GM19023 (cell line): ENCODE results near the gene CLN3.
"Not testable (repeated sequence)": the region's sequence is repeated elsewhere in the genome, so short reads cannot be mapped to it uniquely, and the experiment has no call there.

Experiments
- ATAC-seq: cut with Tn5 transposase; IDR thresholded peaks from one replicate; pipeline ENCODE4 v1.9.1; 2021; ENCODE audit warnings: mild to moderate bottlenecking, moderate library complexity; ENCODE audit not compliant: unreplicated experiment

The CLN3 gene

DNA sequence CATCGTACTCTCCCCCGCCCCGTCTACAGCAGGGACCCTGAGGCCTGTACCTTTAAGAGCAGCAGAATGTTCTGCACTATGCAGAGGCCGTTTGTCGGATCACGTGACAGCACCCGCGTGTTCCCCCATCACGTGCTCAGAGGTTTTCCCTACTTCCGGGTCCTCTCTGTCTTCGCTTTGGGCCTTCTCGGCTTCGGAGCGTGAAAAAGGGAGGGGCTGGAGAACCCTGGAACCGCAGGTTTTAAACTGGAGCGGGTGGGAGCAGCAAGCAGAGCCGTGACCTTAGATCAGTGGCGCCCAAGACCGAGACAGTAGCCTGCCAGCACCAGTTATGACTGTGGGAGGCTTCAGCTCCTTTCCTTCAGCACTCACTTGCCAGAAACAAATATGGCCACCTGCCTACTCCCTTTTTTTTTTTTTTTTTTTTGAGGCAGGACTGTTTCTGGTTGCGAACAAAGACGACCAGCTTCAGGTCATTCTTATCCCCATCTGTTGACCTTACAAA is at the start of gene CLN3:
TSS of gene CLN3 (minus strand) at position 105 of the 505 bp plus-strand sequence. CDS start 315 bp downstream, outside the sequence.
- peak; percentile 69 for ATAC-seq

DNA sequence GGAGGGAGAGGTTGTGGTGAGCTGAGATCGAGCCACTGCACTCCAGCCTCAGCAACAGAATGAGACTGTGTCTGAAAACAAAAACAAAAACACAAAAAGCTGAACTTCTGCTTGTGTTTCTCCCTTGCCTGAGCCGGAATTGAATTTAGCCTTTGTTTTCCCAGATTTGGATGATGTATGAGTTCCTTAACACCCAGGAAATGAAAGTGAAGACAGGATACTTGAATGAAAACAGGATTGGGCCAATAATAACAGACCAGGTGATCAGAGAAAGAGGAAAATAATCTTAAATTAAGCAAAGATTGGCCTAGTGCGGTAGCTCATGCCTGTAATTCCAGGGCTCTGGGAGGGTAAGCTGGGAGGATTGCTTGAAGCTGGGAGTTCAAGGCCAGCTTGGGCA is 48.5 kb upstream of the CLN3 start:
- ATAC-seq, result no peak

DNA sequence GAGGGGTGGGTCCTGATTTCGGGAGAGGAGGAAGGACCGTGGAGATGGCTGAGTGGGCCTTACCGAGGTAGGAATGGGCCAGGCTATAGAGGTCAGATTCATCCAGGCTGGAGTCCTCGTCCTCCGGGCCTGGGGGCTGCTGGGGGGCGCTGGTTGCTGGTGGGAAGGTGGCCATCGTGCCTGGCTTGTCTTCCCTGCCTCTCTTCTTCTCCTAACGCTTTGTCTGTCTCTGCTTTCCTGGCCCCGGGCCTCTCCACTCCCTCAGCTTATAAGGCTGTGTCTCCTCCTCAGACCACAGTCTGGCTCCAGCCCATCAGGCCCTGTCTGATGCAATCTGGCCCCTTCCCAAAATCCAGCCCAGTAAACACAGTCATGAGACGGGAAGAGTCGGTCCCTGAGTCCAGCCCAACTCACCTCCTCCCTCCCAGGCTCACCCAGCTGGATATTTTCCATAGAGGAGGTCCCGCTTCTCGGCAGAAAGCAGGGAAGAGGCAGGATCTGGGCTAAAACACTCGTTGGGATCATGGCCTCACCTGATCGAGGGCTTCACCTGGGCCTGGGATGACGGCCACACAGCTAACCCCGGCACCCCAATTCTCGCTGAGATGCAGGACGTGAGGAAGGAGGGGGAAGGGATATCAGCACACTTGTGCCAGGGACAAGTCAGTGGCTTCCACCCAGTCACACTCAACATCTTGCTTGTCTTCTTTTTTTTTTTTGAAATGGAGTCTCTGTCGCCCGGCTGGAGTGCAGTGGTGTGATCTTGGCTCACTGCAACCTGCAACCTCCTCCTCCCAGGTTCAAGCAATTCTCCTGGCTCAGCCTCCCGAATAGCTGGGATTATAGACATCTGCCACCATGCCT is 47.1 kb upstream of the CLN3 start, which contains the start of gene NUPR1:
TSS of gene NUPR1 (minus strand) at position 242 of the 864 bp plus-strand sequence. CDS start at position 175, 67 bp downstream.
- no peak for ATAC-seq

DNA sequence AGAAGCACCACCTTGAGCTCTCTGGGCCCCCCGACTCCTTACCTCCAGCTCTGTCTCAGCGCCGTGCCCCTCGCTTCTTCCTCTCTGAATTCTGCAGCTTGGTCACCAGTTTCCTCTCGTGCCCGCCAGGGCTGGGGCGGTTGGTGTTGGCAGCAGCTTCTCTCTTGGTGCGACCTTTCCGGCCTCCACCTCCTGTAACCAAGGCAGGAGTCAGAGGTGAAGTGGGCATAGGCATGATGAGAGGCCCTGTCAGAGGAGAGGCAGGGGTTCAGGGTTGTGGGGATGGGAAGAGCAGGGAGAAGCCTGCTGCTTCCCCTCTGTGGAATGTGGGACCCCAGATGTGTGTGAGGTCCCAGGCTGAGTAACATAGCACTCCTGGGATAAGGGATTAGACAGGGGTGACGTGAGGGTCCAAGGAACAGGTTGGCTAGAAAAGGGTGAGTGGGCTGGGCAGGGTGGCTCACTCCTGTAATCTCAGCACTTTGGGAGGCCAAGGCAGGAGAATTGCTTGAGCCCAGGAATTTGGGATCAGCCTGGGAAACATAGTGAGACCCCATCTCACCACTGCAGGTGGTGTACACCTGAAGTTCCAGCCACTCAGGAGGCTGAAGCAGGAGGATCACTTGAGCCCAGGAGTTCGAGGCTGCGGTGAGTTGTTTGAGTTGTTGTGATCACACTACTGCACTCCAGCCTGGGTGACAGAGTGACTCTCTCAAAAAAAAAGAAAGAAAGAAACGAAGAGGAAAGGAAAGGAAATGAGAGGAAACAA is 46.3 kb upstream of the CLN3 start:
- ATAC-seq, result no peak

DNA sequence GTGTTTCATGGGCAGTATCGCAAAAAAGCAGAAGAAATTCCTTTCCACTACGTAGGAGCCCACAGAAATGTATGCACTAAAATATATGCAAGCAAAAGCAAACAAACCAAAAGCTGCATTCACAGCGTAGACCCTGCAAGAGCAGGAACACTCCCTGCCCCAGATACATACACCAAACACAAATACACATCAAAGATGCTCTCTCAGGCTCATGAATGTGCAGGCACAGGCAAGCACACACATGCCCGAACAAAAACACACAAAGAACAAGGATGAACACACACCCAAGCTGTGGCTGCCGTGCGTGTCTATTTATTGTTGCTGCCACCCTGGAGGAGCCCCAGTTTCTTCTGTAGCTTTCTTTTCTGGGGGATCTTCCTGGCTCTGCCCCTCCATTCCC is 45.2 kb upstream of the CLN3 start:
- no peak for ATAC-seq

DNA sequence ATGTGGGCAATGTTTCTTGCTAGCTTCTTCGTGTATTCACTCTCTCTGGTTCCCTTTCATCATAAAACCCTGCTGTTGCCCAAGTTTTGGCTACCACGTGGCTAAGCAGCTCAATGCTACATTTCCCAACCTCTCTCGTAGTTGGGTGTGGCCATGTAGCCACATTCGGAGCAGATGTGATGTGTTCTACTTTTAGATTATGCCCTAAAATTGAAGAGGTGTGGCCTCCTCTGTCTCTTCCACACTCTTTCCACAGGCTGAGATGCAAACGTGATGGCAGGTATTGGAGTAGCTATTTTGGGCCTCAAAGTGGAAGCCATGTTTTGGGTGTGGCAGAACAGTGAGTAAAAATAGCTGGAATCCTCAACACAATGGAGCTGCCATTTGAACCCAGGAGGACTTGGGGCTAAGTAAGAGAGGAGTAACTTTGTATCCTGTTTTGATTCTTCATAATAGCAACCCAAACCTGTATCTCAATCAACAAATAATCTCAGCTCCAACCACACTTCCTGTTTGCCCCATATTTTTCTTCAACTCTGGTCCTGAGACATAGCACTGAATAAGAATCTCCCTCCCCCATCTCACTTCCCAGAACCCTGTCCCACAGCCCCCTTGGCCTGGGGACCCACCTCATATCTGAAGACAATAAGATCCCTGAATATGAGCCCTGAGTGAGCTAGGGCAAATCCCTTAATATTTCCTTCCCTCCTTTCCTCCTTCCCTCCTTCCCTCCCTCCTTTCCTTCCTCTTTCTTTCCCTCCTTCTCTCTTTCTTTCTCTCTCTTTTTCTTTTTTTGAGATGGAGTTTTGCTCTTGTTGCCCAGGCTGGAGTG is 42.9 kb upstream of the CLN3 start:
- ATAC-seq, result no peak

DNA sequence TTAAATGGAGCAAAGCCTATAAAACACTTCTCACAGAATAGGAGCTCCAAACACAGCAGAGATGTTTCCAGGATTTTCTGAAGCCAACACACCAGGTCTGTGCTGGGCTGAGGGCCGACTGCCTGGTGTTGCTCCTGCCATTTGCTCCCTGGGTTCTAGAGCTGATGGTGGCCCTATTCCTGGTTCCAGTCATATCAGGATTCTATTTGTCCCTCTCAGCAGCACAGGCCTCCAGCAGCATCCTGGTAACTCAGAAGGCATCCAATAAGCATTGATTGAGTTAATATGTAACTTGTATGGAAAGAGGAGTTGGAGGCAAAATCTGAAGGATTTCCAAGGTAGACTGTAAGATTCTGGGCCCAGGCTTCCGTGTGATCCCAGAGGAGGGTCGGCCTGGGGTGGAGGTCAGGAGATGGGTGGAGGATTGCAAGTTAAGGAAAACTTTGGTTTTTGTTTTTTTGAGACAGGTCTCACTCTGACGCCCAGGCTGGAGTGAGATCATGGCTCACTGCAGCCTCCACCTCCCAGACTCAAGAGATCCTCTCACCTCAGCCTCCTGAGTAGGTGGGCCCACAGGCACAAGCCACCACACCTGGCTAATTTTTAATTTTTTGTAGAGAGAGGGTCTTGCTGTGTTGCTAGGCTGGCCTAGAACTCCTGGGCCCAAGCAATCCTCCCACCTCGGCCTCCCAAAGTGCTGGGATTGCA is 41.2 kb upstream of the CLN3 start:
- ATAC-seq, result no peak

DNA sequence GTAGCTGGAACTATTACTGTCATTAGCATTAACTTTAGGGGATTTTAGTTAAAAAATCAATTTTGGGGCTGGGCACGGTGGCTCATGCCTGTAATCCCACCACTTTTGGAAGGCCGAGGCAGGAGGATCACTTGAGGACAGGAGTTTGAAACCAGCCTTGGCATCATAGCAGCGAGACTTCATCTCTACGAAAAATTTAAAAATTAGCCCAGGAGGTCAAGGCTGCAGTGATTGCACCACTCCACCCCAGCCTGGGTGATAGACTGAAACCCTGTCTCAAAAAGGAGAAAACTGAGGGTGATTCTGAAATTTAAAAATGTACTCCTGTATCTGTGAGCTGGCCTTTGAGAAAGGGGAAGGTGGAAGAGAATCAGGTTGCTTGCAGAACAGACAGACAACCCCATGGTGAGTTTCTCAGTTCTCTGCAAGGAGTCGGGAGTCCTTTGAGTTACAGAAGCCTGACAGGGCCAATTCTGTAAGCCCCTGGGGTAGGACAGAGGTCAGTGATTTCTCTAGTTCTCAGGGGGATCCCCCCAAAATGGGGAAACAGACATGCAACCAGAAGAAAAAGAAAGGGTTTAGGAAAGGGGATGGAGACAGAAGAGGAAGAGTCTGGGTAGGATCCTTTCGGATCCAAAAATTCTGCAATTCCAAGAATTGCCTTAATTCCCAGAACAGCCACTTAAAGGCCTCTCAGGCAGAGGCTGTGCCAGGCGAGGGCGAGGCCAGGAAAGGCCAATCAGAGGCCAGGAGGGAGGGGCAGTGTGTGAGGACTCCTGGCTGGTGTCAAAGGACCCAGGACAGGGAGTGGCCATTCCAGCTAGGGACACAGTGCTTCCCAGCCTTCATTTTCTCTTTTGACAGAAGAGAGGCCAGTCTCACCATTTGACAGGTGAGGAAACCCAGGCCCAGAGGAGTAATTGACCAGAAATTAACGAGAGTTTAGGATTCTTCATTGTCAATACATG is 40.2 kb upstream of the CLN3 start:
- no peak for ATAC-seq

DNA sequence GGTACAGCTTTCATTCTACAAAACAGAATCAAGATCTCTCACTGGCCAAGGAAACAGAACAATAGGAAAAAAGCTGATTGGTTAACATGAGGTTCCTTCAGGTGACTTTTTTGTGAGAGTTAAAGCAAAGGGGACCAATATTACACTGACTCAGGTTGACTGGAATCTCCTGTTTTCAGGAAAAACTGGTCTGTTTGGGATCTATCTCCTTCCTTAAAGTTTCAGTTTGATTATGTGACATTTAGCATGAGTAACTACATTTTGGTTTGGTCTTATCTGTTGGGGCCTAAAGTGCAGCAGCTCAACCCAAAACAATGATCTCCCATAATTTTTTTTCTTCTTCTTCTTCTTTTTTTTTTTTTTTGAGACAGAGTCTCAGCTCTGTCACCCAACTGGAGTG is 37.2 kb upstream of the CLN3 start:
- ATAC-seq, result no peak

DNA sequence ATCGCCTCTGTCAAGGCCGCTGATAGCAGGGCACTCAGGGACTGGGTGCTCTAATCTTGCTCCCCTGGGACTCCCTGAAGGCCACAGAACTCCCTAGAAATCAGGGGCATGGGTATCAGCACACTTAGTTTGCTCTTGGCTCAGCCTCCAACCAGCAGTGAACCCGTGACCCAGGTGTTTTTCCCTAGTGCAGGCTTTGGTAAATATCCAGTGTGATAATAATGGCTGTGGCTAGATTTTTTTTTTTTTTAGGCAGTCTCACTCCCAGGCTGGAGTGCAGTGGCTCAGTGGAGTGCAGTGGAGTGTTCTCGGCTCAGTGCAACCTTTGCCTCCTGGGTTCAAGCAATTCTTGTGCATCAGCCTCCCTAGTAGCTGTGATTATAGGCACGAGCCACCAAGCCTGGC is 36.6 kb upstream of the CLN3 start:
- no peak for ATAC-seq

DNA sequence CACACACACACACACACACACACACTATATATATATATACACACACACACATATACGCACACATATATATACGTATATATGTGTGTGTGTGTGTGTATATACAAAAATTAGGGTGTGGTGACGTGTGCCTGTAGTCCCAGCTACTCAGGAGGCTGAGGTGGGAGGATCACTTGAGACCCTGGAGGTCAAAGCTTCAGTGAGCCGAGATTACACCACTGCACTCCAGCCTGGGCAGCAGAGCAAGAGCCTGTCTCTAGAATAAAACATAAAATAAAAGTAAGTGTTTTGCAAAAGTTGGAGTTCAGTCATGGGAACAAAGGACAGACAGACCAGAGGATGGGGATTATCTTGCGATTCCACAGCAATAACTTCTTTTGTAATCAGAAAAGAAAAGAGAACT is 36.1 kb upstream of the CLN3 start:
- no peak for ATAC-seq

DNA sequence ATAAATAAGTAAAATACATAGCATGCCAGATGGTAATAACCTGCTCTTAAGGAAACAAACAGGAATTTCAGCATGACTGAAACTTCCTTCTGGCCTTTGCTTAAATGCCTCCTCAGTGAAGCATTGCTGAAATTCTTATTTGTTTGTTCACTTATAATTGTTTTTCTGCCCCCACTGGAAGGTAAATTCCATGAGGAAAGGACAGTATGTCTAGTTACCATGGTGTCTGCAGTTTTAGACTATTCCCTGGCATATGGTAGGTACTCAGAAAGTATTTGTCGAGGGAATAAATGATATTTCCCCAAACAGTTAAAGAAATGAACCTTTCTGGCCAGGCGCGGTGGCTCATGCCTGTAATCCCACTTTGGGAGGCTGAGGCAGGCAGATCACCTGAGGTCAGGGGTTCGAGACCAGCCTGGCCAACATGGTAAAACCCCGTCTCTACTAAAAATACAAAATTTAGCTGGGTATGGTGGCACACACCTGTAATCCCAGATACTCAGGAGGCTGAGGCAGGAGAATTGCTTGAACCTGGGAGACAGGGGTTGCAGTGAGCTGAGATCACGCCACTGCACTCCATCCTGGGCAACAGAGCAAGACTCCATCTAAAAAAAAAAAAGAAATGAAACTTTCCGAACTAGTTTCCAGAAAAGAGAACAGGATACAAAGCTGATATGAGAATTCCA is 35.4 kb upstream of the CLN3 start:
- not testable (repeated sequence) for ATAC-seq

DNA sequence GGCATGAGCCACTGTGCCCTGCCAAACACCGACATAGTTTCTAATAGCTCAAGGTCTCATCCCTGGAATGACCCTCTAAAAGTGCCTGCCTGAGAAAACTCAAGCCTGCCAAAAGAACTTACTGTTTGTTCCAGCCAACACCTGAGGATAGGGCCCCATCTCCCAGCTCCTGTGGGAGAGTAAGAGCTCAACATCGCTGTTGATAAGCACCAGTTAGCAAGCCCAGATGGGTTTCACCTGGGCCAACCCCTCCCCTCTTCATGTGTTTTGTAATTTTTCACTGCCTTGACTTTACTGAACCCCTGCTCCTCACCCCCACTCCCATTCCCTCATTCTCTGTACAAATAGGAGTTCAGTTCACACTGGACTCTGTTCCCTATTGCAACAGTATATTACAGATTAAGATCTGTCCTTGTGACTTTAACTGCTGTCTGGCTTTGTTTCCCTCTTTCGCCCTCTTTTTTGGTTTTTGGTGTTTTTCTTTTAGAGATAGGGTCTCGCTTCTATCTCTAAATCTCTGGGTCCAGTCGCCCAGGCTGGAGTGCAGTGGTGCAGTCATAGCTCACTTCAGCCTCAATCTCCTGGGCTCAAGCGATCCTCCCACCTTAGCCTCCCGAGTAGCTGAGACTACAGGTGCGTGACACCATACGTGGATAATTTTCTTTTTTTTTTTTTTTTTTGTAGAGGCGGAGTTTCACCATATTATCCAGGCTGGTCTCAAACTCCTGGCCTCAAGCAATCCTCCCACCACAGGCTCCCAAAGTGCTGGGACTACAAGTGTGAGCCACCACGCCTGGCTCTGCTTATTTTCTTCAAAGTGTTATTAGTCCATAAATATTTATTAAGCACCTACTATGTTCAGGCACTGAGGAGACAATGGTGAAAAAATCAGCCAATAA is 34.6 kb upstream of the CLN3 start:
- no peak for ATAC-seq

DNA sequence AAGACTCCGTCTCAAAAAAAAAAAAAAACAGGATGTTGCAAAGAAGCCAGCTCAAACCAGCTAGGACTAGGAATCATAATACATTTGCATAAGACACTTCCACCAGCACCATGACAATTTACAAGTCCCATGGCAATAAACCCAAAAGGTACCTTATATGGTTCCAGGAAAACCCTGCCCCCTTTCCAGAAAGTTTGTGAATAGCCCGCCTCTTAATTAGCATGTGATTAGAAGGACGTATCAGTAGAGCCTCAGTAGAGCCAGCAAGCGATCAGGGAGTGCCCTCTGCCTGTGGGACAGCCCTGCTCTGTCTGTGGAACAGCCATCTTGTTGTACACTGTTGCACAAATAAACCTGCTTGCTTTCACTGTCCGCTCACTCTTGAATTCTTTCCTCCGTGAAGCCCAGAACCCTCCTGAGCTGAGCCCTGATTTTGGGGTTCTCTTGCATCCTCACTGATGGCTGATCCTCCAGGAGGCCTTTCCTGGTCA is 32.9 kb upstream of the CLN3 start:
- ATAC-seq, result no peak

DNA sequence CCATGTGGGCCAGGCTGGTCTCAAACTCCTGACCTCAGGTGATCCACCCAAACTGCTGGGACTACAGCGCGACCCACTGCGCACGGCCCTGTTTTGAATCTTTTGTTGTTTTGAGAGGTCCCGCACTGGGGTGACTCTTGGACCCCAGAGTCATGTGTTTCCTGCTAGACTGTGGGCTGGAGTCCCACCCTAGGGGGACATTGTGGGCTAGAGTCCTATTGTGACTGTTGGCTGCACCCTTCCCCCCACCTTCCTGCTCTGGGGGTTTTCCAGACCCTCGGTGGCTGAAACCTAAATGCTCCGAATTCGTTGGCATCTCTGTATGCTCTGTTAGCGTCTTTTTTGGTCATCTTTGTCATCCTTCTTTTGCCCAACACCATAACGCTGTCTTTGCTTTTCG is 30.9 kb upstream of the CLN3 start:
- ATAC-seq, result no peak

DNA sequence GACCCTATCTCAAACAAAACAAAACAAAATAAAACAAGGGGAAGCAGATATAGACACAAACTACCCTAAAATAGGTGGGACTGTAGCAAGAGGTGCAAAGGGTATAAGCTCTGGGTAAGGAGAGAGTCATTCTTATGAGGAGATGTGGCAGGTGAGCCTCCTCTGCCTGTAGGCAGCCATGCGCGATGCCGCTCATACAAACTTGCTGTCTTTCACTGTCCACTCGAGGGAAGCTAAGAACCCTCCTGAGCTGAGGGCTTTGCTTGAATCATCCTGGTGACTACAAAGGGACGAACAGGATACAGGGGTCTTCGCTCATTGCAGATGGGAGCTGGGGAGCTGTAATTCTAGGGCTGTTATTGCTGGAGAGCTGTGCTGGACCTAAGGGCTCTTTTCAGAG is 29.6 kb upstream of the CLN3 start:
- no peak for ATAC-seq

DNA sequence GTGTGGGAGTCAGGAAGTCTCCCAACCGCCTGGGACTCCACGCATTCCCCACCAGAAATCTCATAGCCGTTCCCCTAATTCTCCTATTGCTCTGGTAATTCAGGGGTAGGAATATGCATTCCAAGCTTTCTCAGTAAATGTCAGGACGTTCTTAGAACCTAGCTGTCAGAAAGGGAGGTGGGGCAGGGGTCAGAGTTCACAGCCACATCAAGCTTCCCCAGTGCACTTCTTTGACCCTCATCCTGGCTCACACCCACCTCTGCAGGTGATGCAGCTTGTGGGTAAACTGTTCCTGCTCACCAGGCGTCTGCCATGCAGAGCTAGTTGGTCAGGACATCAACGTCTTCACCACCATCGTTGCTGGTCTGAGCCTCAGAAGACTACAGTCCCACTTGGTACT is 28.8 kb upstream of the CLN3 start:
- ATAC-seq, result no peak
